Heart right ventricle (tissue), 16 donors: ENCODE measurements around the gene LRRC7. TPM values are rescaled to one million over a fixed set of nuclear protein-coding genes. Genes with fewer than 3 reads are reported as not detected.

Experiments used
- ATAC-seq, 8 donors: fragments of 200-7000 bp; cut with Tn5 transposase; one replicate each; pipeline ENCODE4 v1.9.1; 2020; ENCODE audit warnings: mild to moderate bottlenecking in 8 of 8, moderate library complexity in 8 of 8, moderate number of reproducible peaks in 1 of 8
- DNase-seq, 2 donors: peaks; one replicate each; pipeline ENCODE4 v3.0.0-alpha.2; 2020
- H3K27ac ChIP-seq, 10 donors: fragments of 200-600 bp; sonication (generic) in 2 of 10; one replicate each; pipeline versions ENCODE4 v1.5.0 to v1.8.0; 2020 to 2022; ENCODE audit warnings: mild to moderate bottlenecking in 3 of 10
- H3K27me3 ChIP-seq, 7 donors: fragments of 200-600 bp; one replicate each; pipeline ENCODE4 v1.8.0; 2021 to 2022; ENCODE audit warnings: mild to moderate bottlenecking in 2 of 7
- H3K36me3 ChIP-seq, 9 donors: fragments of 200-600 bp; sonication (generic) in 1 of 9; one replicate each; pipeline versions ENCODE4 v1.5.0 to v1.8.0; 2020 to 2022; ENCODE audit warnings: mild to moderate bottlenecking in 2 of 9
- H3K4me1 ChIP-seq, 9 donors: fragments of 200-600 bp; sonication (generic) in 1 of 9; one replicate each; pipeline versions ENCODE4 v1.5.0 to v1.8.0; 2020 to 2022; ENCODE audit warnings: mild to moderate bottlenecking in 4 of 9
- H3K4me3 ChIP-seq, 10 donors: fragments of 200-600 bp; sonication (generic) in 2 of 10; one replicate each; pipeline versions ENCODE4 v1.5.0 to v1.8.0; 2020 to 2022; ENCODE audit warnings: mild to moderate bottlenecking in 7 of 10, moderate library complexity in 2 of 10
- H3K9me3 ChIP-seq, 11 donors: fragments of 200-600 bp in 10 of 11; sonication (generic) in 2 of 11; one replicate each; pipeline versions ENCODE4 v1.5.0 to v1.8.0; 2013 to 2022; ENCODE audit warnings: mild to moderate bottlenecking in 2 of 11, control low read depth in 1 of 11, moderate library complexity in 1 of 11
- WGBS, 2 donors: extraction: QIAGEN DNeasy Blood & Tissue Kit; methylation state at CpG; one replicate each; pipeline ENCODE4 v1.1.7; 2013; ENCODE audit warnings: inconsistent platforms in 1 of 2; 5-methylcytosine and 5-hydroxymethylcytosine counted together
- intact Hi-C, 10 donors: fragments of 100-400 bp; cut with DNase I; formaldehyde crosslinking; loops; one replicate each; pipeline versions ENCODE4 v1.11.1 to v1.14.2; 2022
- polyA plus RNA-seq, 2 donors: library from polyadenylated mRNA; stranded (reverse); fragments of 200-250 nt; gene quantifications; one replicate each; pipeline ENCODE4 v1.2.3, GENCODE V29; 2013
- total RNA-seq, 10 donors: library from RNA; stranded (reverse); fragmentation: NEBNext Ultra II Directional in 3 of 10; extraction: Animal tissue kit (Norgen Biotek cat#: 25700) in 3 of 10; gene quantifications; one replicate each; pipeline versions ENCODE4 v1.2.1 to v1.2.4, GENCODE V29; 2021 to 2023
- TF ChIP-seq, protein P1 (sequence below), 9 donors: fragments of 200-600 bp; sonication (generic) in 2 of 9; IDR thresholded peaks; one replicate each; pipeline versions ENCODE4 v1.5.0 to v1.8.0; 2021 to 2022; ENCODE audit warnings: antibody characterized with exemption in 9 of 9, mild to moderate bottlenecking in 5 of 9, moderate library complexity in 1 of 9
- donor health status: Arrhythmogenic right ventricular cardiomyopathy.
- donor health status: ischemic (EF 13 %, LVEDD 7.1; RV severe dilation, severe dysfunction).
- donor health status: healthy with polysubstance abuse.
- donor health status: DM: no; HTN: yes; CAD: no.
- donor health status: DM: no; HTN: no; CAD: no.
- donor health status: ischemic (EF 25% LVEDD 6.9; RV normal size, moderate dysfunction).
- donor health status: ischemic (EF 25% LVEDD 5.7; RV mildly dilated, moderate dysfunction).
- donor health status: healthy.
- donor health status: DM: yes; HTN: yes; CAD: no.
- donor health status: Ischemic cardiomyopathy.
- donor health status: ischemic (EF 35%, LVEDD 5.7; RV mildly dilated, moderate dysfunction).
- donor health status: nonischemic (EF 11% LVEDD 7.7; RV severe dilation, severe dysfunction).
- donor health status: DM: yes; HTN: yes; CAD: no.
- donor health status: PGD.
- donor health status: ischemic (EF 29% LVEDD 5.4; RV normal size, mild dysfunction).
- donor health status: nonischemic (EF 23%, LVEDD 6.1; RV moderate dilation, normal function).

LRRC7 gene
- total and polyA plus RNA-seq, 12 donors = 0.03 to 2.1 (median 0.59) TPM

DNA sequence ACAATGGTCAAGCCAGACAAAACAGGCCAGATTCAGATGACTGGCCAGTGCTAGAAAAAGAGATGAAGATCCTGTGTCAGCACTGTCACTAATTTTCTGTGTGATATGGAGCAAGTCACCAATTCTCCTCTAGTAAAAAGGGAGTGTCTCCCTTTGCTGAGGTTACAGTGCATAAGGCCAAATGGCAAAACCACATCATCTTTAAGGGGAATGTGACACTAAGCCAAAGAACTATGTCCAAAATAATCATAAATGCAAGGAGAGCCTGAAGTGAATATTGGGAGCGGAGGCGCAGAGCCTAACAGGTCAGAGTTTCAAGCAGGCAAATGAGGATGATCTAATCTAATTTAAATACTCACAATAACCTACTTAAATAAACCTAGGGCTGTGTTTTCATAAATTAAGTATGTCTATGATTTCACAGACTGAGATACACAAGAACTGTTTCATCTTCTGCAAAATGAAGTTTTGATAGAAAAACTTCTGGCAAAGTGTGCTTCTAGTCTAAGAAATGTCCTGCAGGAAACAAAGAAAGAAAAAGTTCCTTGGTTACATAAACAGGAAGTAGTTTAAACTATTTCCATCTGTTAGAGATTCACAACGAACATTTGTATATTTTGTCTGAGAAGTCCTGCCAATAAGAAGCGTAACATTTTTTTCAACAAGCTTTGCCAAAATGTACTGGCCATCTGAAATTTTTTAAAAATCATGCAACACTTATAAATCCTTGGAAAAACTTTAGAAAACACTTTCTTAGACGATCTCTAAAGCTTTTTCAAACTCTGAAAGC is 347.4 kb downstream of the LRRC7 start:
- intact Hi-C loops = no loop called here
- Histone ChIP-seq H3K4me1 (peaks cover 0 to 22% (median 5%) of the 10 kb centered on the region in 9 donors), H3K27me3 (no peaks in the 10 kb centered on the region), H3K4me3 (no peak overlapping the region), H3K36me3 (no peaks in the 10 kb centered on the region), H3K27ac (peak overlapping the region in 3 of 10 donors; percentile 30 to 57 (median 41)), H3K9me3 (peaks cover 0 to 6% (median 0%) of the 10 kb centered on the region in 11 donors)
- no peak for DNase-seq
- 50 to 58% methylated on average over 5 of the region's 5 CpGs for WGBS, 2 donors
- TF ChIP-seq, protein P1, sequence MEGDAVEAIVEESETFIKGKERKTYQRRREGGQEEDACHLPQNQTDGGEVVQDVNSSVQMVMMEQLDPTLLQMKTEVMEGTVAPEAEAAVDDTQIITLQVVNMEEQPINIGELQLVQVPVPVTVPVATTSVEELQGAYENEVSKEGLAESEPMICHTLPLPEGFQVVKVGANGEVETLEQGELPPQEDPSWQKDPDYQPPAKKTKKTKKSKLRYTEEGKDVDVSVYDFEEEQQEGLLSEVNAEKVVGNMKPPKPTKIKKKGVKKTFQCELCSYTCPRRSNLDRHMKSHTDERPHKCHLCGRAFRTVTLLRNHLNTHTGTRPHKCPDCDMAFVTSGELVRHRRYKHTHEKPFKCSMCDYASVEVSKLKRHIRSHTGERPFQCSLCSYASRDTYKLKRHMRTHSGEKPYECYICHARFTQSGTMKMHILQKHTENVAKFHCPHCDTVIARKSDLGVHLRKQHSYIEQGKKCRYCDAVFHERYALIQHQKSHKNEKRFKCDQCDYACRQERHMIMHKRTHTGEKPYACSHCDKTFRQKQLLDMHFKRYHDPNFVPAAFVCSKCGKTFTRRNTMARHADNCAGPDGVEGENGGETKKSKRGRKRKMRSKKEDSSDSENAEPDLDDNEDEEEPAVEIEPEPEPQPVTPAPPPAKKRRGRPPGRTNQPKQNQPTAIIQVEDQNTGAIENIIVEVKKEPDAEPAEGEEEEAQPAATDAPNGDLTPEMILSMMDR (IDR thresholded peaks at IDR 0.05) = no peak
- peak in 2 of 8 donors; percentile 27 to 51 for ATAC-seq

DNA sequence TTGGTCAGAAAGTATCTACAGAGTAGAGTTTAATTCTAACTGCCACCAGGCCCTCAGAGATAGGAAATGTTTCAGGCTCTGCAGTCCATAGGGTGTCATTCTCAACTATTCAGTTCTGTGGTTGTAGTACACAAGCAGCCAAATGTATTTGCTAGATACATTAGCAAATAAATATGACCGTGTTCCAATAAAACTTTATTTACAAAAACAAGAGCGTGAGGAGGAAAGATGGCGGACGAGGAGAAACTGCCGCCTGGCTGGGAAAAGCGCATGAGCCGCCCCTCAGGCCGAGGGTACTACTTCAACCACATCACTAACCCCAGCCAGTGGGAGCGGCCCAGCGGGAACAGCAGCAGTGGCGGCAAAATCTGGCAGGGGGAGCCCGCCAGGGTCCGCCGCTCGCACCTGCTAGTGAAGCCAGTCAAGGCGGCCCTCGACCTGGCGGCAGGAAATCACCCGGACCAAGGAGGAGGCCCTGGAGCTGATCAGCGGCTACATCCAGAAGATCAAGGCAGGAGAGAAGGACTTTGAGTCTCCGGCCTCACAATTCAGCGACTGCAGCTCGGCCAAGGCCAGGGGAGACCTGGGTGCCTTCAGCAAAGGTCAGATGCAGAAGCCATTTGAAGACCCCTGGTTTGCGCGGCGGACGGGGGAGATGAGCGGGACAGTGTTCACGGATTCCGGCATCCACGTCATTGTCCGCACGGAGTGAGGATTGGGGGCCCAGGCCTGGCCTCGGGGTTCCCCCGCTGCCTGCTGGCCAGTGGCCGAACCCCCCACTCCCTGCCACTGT is 351.6 kb downstream of the LRRC7 start:
- Histone ChIP-seq H3K36me3 (no peaks in the 10 kb centered on the region), H3K27ac (no peak overlapping the region), H3K27me3 (no peaks in the 10 kb centered on the region), H3K4me3 (no peak overlapping the region), H3K9me3 (peaks cover 0 to 12% (median 0%) of the 10 kb centered on the region in 11 donors), H3K4me1 (peaks cover 0 to 8% (median 0%) of the 10 kb centered on the region in 9 donors)
- DNase-seq = no peak
- TF ChIP-seq, protein P1 (IDR thresholded peaks at IDR 0.05) = no peak
- 95 to 96% methylated on average over 36 of the region's 36 CpGs for WGBS, 2 donors
- ATAC-seq = peak in 1 of 8 donors; percentile 17
- intact Hi-C loops = no loop called here

DNA sequence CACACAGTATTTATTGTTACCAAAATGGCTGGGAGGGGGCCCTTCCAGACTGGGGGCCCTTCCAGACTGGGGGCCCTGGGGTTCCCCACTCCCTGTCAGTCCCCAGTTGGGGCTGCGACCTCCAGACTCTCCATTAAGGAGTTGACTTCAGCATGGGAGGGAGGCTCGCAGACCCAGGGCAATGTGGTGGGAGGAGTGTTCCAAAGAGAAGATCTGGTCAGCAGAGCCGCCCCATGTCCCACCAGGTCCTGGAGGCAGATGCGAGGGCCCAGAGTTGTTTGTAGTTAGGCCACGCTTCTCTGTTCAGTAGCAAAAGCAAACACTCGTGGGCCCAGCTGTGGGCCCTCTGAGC is 352.2 kb downstream of the LRRC7 start:
- Histone ChIP-seq H3K27ac (no peak overlapping the region), H3K4me1 (peaks cover 0 to 3% (median 0%) of the 10 kb centered on the region in 9 donors), H3K9me3 (peaks cover 0 to 12% (median 0%) of the 10 kb centered on the region in 11 donors), H3K4me3 (no peak overlapping the region), H3K27me3 (no peaks in the 10 kb centered on the region), H3K36me3 (no peaks in the 10 kb centered on the region)
- TF ChIP-seq, protein P1 (IDR thresholded peaks at IDR 0.05) = no peak
- 86 to 91% methylated on average over 6 of the region's 6 CpGs for WGBS, 2 donors
- ATAC-seq (no peak), DNase-seq (no peak)
- intact Hi-C loops = no loop called here

DNA sequence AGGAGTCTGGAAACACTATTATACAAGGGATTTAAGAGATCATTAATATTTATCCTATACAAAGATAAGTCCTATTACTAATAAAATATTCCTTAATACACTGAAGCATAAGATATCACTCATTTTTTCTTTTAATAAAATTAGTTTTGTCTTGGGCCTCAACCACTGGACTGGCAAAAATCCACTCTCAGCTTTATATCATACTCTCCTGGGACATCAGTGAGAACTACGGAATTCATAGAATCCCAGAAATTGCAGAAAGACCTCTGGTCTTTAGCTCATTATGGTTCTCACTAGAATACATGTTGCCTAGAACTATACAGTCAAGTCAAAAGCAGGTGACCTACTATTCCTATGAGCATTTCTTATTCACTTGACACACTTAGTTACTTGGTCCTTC is 352.7 kb downstream of the LRRC7 start:
- H3K27me3 ChIP-seq = no peaks in the 10 kb centered on the region
- WGBS, 2 donors = 62 to 66% methylated on average over 1 of the region's 1 CpG
- intact Hi-C loops = no loop called here
- no peaks in the 10 kb centered on the region for H3K36me3 ChIP-seq
- DNase-seq (no peak), ATAC-seq (no peak)
- H3K4me3 ChIP-seq = no peak overlapping the region
- TF ChIP-seq, protein P1 (IDR thresholded peaks at IDR 0.05) = no peak
- H3K9me3 ChIP-seq = peaks cover 0 to 12% (median 0%) of the 10 kb centered on the region in 11 donors
- H3K27ac ChIP-seq = no peak overlapping the region
- H3K4me1 ChIP-seq = no peaks in the 10 kb centered on the region
